A549 (cell line): ENCODE measurements around the gene UBAC2. TPM values are rescaled to one million over a fixed set of nuclear protein-coding genes. Genes with fewer than 3 reads are reported as not detected.

Experiments
- ATAC-seq, 2 experiments: fragments of 200-7000 bp in 1 of 2; fragments of >200 bp in 1 of 2; cut with Nextera tagmentation in 1 of 2; cut with Tn5 transposase in 1 of 2; 3 replicates each; pipeline versions ENCODE4 v1.8.0 to v1.9.1; 2018 to 2020; ENCODE audit warnings: mild to moderate bottlenecking in 1 of 2, moderate library complexity in 1 of 2
- CTCF ChIA-PET: fragments of 300-600 bp; sonication (Branson Sonifier 250); formaldehyde crosslinking; extraction: SDS; loops from one replicate; lab custom pipeline; 2021; ENCODE audit warnings: antibody characterized with exemption, inconsistent platforms; lab: Yijun Ruan, JAX
- POLR2A ChIA-PET: fragments of 350-600 bp; formaldehyde crosslinking; extraction: SDS; loops from one replicate; lab custom pipeline; 2021; ENCODE audit warnings: antibody characterized with exemption, inconsistent platforms; lab: Yijun Ruan, JAX
- DNase-seq, 2 experiments: peaks; one replicate each; pipeline versions ENCODE4 v3.0.0 to v3.0.0-alpha.2; 2011 to 2016; ENCODE audit warnings: low read depth in 1 of 2, low spot score in 1 of 2
- FAIRE-seq: peaks from 2 replicates; lab custom pipeline; 2011; peaks lifted over from hg19 to GRCh38; lab: Jason Lieb, UNC
- H3K27ac ChIP-seq, 2 experiments: fragments of >200 bp; sonication (Bioruptor Twin); formaldehyde crosslinking; 3 replicates each; pipeline ENCODE4 v1.5.1; 2016 to 2017
- H3K4me1 ChIP-seq: fragments of >200 bp; sonication (Bioruptor Twin); formaldehyde crosslinking; 3 replicates; pipeline ENCODE4 v1.6.1; 2016
- H3K4me2 ChIP-seq: fragments of >200 bp; sonication (Bioruptor Twin); formaldehyde crosslinking; 3 replicates; pipeline ENCODE4 v1.6.1; 2016
- H3K4me3 ChIP-seq: fragments of >200 bp; sonication (Bioruptor Twin); formaldehyde crosslinking; 3 replicates; pipeline ENCODE4 v1.5.1; 2016
- H3K9me3 ChIP-seq: fragments of >200 bp; sonication (Bioruptor Twin); formaldehyde crosslinking; 3 replicates; pipeline ENCODE4 v1.6.1; 2016
- CHD4 ChIP-seq: fragments of 200-600 bp; sonication (generic); IDR thresholded peaks from 2 replicates; pipeline ENCODE4 v1.6.1; 2016; ENCODE audit warnings: antibody characterized with exemption, mild to moderate bottlenecking, borderline replicate concordance
- FOSB ChIP-seq: fragments of 250-450 bp; sonication (Bioruptor Pico); IDR thresholded peaks from 2 replicates; pipeline ENCODE4 v1.5.0; 2020; ENCODE audit warnings: mild to moderate bottlenecking, moderate library complexity
- FOSL2 ChIP-seq, 2 experiments: fragments of 450-650 bp in 1 of 2; fragments of >200 bp in 1 of 2; sonication (Bioruptor Twin) in 1 of 2; formaldehyde crosslinking; IDR thresholded peaks; 2 replicates each; pipeline versions ENCODE4 v1.5.0 to v1.6.1; 2016 to 2020; ENCODE audit warnings: mild to moderate bottlenecking in 1 of 2, moderate library complexity in 1 of 2
- HDAC2 ChIP-seq: fragments of 200-600 bp; sonication (generic); IDR thresholded peaks from 2 replicates; pipeline ENCODE4 v1.6.1; 2016
- HOXA7 ChIP-seq: fragments of 250-450 bp; sonication (Bioruptor Pico); IDR thresholded peaks from 2 replicates; pipeline ENCODE4 v1.5.0; 2020; ENCODE audit warnings: mild to moderate bottlenecking, moderate library complexity
- HOXB13 ChIP-seq: fragments of 250-450 bp; sonication (Bioruptor Pico); IDR thresholded peaks from 2 replicates; pipeline ENCODE4 v1.5.0; 2020; ENCODE audit warnings: low read depth, mild to moderate bottlenecking, moderate library complexity
- JUN ChIP-seq, 2 experiments: fragments of >200 bp; sonication (Bioruptor Twin); formaldehyde crosslinking; IDR thresholded peaks; 2 replicates in 1 of 2; 3 replicates in 1 of 2; pipeline ENCODE4 v1.6.1; 2016 to 2017
- KDM1A ChIP-seq: fragments of 200-600 bp; sonication (generic); IDR thresholded peaks from 2 replicates; pipeline ENCODE4 v1.6.1; 2016; ENCODE audit warnings: low read depth, mild to moderate bottlenecking
- MAFK ChIP-seq: fragments of 450-650 bp; IDR thresholded peaks from 2 replicates; pipeline ENCODE4 v1.6.1; 2014; ENCODE audit not compliant: partially characterized antibody
- MAZ ChIP-seq: fragments of 150-350 bp; IDR thresholded peaks from 2 replicates; pipeline ENCODE4 v1.6.1; 2014; ENCODE audit warnings: antibody characterized with exemption, low read depth, low read length, borderline replicate concordance
- POLR2A ChIP-seq: IDR thresholded peaks from 2 replicates; pipeline ENCODE4 v1.6.1; 2012; ENCODE audit warnings: mild to moderate bottlenecking, low read length
- RCOR1 ChIP-seq: fragments of 150-350 bp; IDR thresholded peaks from 2 replicates; pipeline ENCODE4 v1.6.1; 2014; ENCODE audit warnings: antibody characterized with exemption, low read length, low read depth
- REST ChIP-seq: fragments of 200-600 bp; sonication (generic); IDR thresholded peaks from 2 replicates; pipeline ENCODE4 v1.6.1; 2016; ENCODE audit warnings: antibody characterized with exemption, mild to moderate bottlenecking, moderate library complexity
- SREBF2 ChIP-seq: fragments of 450-650 bp; IDR thresholded peaks from 2 replicates; pipeline ENCODE4 v1.6.1; 2014; ENCODE audit warnings: mild to moderate bottlenecking, moderate library complexity
- ZFP36 ChIP-seq: fragments of 450-650 bp; IDR thresholded peaks from 2 replicates; pipeline ENCODE4 v1.6.1; 2014; ENCODE audit warnings: borderline replicate concordance; ENCODE audit not compliant: partially characterized antibody
- ZNF302 ChIP-seq: fragments of 250-450 bp; sonication (Bioruptor Pico); IDR thresholded peaks from 2 replicates; pipeline ENCODE4 v1.9.0; 2021; ENCODE audit warnings: inconsistent platforms, mild to moderate bottlenecking, moderate library complexity
- ZSCAN20 ChIP-seq: fragments of 250-450 bp; sonication (Bioruptor Pico); IDR thresholded peaks from 2 replicates; pipeline ENCODE4 v1.8.0; 2022; ENCODE audit warnings: mild to moderate bottlenecking, moderate library complexity
- WGBS: methylation state at CpG from one replicate; pipeline ENCODE4 v1.1.6; 2017; ENCODE audit errors: missing lambda C conversion rate; 5-methylcytosine and 5-hydroxymethylcytosine counted together
- polyA plus RNA-seq, 4 experiments: library from polyadenylated mRNA; depleted of rRNA in 3 of 4; stranded (reverse); fragments of >200 nt; fragmentation: RNase III in 1 of 4; extraction: RNeasy Plus Mini Kit Qiagen cat#74134 plus additional on column Dnase treatment in 1 of 4; gene quantifications; 2 replicates in 3 of 4; 3 replicates in 1 of 4; pipeline ENCODE4 v1.2.3, GENCODE V29; 2011 to 2017
- TF ChIP-seq, protein P1 (sequence below): IDR thresholded peaks from 2 replicates; pipeline ENCODE4 v1.6.1; 2012
- TF ChIP-seq, protein P2 (sequence below): fragments of 150-350 bp; IDR thresholded peaks from 2 replicates; pipeline ENCODE4 v1.6.1; 2014; ENCODE audit warnings: low read depth, mild to moderate bottlenecking, low read length

UBAC2 gene
- polyA plus RNA-seq, 2 of the 4 experiments (the other 2 are of a cell fraction) = 61.6 to 103 TPM

DNA sequence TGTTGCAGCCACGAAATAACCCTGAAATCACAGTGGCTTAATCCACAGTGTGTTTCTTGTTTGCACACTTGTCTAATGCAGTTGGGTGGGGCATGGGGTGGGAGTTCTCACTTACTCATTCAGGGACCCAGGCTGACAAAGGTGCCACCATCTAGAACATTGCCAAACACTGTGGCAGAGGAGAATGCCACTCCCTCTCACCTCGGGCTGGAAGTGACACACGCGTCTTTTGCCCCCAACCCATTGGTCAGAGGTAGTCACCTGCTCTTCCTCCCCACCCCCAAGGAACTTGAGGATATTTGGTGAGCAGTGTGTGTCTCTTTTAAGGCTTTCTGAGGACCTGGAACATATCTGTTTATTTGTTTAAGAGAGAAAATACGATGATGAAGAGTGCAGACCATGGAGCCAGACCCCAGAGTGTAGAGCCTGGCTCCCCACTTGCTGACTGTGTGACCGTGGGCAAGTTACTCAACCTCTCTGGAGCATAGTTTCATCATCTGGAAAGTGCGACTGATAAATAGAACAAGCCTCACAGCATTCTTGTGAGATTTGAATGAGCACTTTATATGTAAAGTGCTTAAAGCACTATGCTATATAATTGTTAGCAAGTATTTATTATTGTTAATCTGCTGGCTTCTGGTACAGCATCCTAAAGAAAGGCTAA is 89.2 kb downstream of the UBAC2 start:
- ATAC-seq = no peak
- no peak for DNase-seq
- CTCF ChIA-PET = no interaction called here
- POLR2A ChIA-PET = no interaction called here
- no peak overlapping the region for H3K4me3 ChIP-seq
- TF ChIP-seq ZNF302 (CRISPR knock-in tag) (no peak), MAFK (no peak), HOXB13 (CRISPR knock-in tag) (no peak), RCOR1 (no peak), CHD4 (no peak), POLR2A (no peak), SREBF2 (no peak), REST (no peak)
- TF ChIP-seq, protein P1, sequence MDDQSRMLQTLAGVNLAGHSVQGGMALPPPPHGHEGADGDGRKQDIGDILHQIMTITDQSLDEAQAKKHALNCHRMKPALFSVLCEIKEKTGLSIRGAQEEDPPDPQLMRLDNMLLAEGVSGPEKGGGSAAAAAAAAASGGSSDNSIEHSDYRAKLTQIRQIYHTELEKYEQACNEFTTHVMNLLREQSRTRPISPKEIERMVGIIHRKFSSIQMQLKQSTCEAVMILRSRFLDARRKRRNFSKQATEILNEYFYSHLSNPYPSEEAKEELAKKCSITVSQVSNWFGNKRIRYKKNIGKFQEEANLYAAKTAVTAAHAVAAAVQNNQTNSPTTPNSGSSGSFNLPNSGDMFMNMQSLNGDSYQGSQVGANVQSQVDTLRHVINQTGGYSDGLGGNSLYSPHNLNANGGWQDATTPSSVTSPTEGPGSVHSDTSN = no peak
- TF ChIP-seq, protein P2, sequence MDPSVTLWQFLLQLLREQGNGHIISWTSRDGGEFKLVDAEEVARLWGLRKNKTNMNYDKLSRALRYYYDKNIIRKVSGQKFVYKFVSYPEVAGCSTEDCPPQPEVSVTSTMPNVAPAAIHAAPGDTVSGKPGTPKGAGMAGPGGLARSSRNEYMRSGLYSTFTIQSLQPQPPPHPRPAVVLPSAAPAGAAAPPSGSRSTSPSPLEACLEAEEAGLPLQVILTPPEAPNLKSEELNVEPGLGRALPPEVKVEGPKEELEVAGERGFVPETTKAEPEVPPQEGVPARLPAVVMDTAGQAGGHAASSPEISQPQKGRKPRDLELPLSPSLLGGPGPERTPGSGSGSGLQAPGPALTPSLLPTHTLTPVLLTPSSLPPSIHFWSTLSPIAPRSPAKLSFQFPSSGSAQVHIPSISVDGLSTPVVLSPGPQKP = no peak
- TF ChIP-seq, all 56 proteins: peak for 0
- no peak overlapping the region for H3K4me2 ChIP-seq
- H3K4me1 ChIP-seq = no peaks in the 10 kb centered on the region
- 88% methylated on average over 7 of the region's 7 CpGs for WGBS
- no peaks in the 10 kb centered on the region for H3K9me3 ChIP-seq
- FAIRE-seq = no peak
- no peak overlapping the region for H3K27ac ChIP-seq

DNA sequence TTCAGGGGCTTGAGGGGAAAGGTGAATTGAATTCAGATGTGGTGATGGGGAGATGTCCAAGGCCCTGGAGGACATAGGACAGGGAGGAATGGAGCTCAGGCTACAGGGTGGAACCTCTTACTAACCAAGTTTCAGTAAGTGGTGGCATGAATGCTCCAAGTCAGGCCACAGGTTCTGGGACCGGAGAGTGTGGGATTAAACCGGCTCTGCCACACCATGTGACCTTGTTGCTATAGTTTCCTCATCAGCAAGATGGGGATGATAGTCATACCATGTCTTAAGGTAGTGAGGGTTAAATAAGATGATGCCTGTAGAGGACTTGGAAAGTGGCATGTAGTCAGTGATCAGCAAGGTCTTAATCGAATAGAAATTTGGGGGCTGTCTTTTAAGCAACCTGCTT is 90.2 kb downstream of the UBAC2 start:
- ATAC-seq = no peak
- CTCF ChIA-PET = no interaction called here
- Histone ChIP-seq H3K27ac (no peak overlapping the region), H3K4me1 (no peaks in the 10 kb centered on the region), H3K9me3 (no peaks in the 10 kb centered on the region), H3K4me2 (no peak overlapping the region), H3K4me3 (no peak overlapping the region)
- 96% methylated on average over 3 of the region's 3 CpGs for WGBS
- no peak for TF ChIP-seq HOXB13 (CRISPR knock-in tag)
- no peak for TF ChIP-seq HDAC2
- no peak for TF ChIP-seq FOSB (CRISPR knock-in tag)
- no peak for TF ChIP-seq ZSCAN20
- no peak for TF ChIP-seq KDM1A
- no peak for TF ChIP-seq CHD4
- no peak for TF ChIP-seq ZFP36
- no peak for TF ChIP-seq RCOR1
- no peak for TF ChIP-seq MAFK
- TF ChIP-seq HOXA7 = no peak
- TF ChIP-seq JUN (IDR thresholded peaks at IDR 0.05) = no peak
- TF ChIP-seq FOSL2 (IDR thresholded peaks at IDR 0.05) = no peak
- no peak for TF ChIP-seq FOSL2 (CRISPR knock-in tag; IDR thresholded peaks at IDR 0.05)
- no peak for TF ChIP-seq MAZ
- POLR2A ChIA-PET = no interaction called here
- no peak for FAIRE-seq
- DNase-seq = no peak
